HepG2 (cell line): Measurements from ENCODE around the gene SHPK. TPM values are rescaled to one million over a fixed set of nuclear protein-coding genes. Genes with fewer than 3 reads are reported as not detected.

Experiments used
- CAMTA2 ChIP-seq: sonication (generic); formaldehyde crosslinking; IDR thresholded peaks from 2 replicates; pipeline ENCODE4 v1.4.0; 2020; ENCODE audit warnings: mild to moderate bottlenecking, missing genetic modification reagents, borderline replicate concordance
- CCDC6 ChIP-seq: sonication (generic); formaldehyde crosslinking; IDR thresholded peaks from 2 replicates; pipeline ENCODE4 v1.8.1; 2022; ENCODE audit warnings: mild to moderate bottlenecking, missing genetic modification reagents, moderate library complexity
- GRHL1 ChIP-seq: sonication (generic); formaldehyde crosslinking; conservative IDR thresholded peaks from 2 replicates; pipeline ENCODE4 v1.8.0; 2022; ENCODE audit warnings: missing genetic modification reagents
- HNF4A ChIP-seq: sonication (generic); formaldehyde crosslinking; IDR thresholded peaks from 2 replicates; pipeline ENCODE4 v1.4.0; 2020; ENCODE audit warnings: missing genetic modification reagents
- NAIF1 ChIP-seq: sonication (generic); formaldehyde crosslinking; IDR thresholded peaks from 2 replicates; pipeline ENCODE4 v1.5.0; 2020; ENCODE audit warnings: mild to moderate bottlenecking, missing genetic modification reagents, borderline replicate concordance
- NR2F1 ChIP-seq, 2 experiments: fragments of 450-650 bp in 1 of 2; formaldehyde crosslinking in 1 of 2; IDR thresholded peaks; 2 replicates each; pipeline versions ENCODE4 v1.5.0 to v1.6.1; 2016 to 2020; ENCODE audit warnings: mild to moderate bottlenecking in 1 of 2, missing compliant biosample characterization in 1 of 2, missing genetic modification reagents in 1 of 2, moderate library complexity in 1 of 2
- PATZ1 ChIP-seq: sonication (generic); formaldehyde crosslinking; IDR thresholded peaks from 2 replicates; pipeline ENCODE4 v1.4.0; 2020; ENCODE audit warnings: missing genetic modification reagents
- PHF5A ChIP-seq: IDR thresholded peaks from one replicate; pipeline ENCODE4 v1.6.1; 2018; ENCODE audit warnings: low read depth, missing genetic modification reagents; ENCODE audit not compliant: unreplicated experiment
- REXO4 ChIP-seq: sonication (generic); formaldehyde crosslinking; IDR thresholded peaks from 2 replicates; pipeline ENCODE4 v1.8.0; 2022; ENCODE audit warnings: missing genetic modification reagents, mild to moderate bottlenecking, borderline replicate concordance
- TBP ChIP-seq: sonication (generic); formaldehyde crosslinking; IDR thresholded peaks from 2 replicates; pipeline ENCODE4 v1.5.0; 2020; ENCODE audit warnings: missing genetic modification reagents
- THAP11 ChIP-seq: IDR thresholded peaks from 2 replicates; pipeline ENCODE4 v1.6.1; 2016; ENCODE audit warnings: missing biosample characterization, missing genetic modification reagents
- ZIK1 ChIP-seq: sonication (generic); formaldehyde crosslinking; IDR thresholded peaks from 2 replicates; pipeline ENCODE4 v1.5.0; 2020; ENCODE audit warnings: mild to moderate bottlenecking, low read depth, missing genetic modification reagents, borderline replicate concordance
- ZNF235 ChIP-seq: sonication (generic); formaldehyde crosslinking; IDR thresholded peaks from 2 replicates; pipeline ENCODE4 v1.8.1; 2023; ENCODE audit warnings: mild to moderate bottlenecking, missing genetic modification reagents, borderline replicate concordance
- ZNF33A ChIP-seq: sonication (generic); formaldehyde crosslinking; IDR thresholded peaks from 2 replicates; pipeline ENCODE4 v1.5.1; 2020; ENCODE audit warnings: missing genetic modification reagents, mild to moderate bottlenecking, moderate library complexity, borderline replicate concordance
- ZNF691 ChIP-seq: sonication (generic); formaldehyde crosslinking; IDR thresholded peaks from 2 replicates; pipeline ENCODE4 v1.4.0; 2020; ENCODE audit warnings: missing genetic modification reagents, low read depth, mild to moderate bottlenecking, borderline replicate concordance
- ZNF782 ChIP-seq: sonication (generic); formaldehyde crosslinking; IDR thresholded peaks from 2 replicates; pipeline ENCODE4 v1.4.0; 2020; ENCODE audit warnings: missing genetic modification reagents, mild to moderate bottlenecking, borderline replicate concordance
- polyA plus RNA-seq, 8 experiments: library from polyadenylated mRNA; depleted of rRNA in 3 of 8; stranded (reverse) in 7 of 8; unstranded in 1 of 8; fragments of >200 nt; fragmentation: Illumina TruSeq in 4 of 8; extraction: Trizol in 4 of 8; gene quantifications; 2 replicates each; pipeline versions ENCODE4 v1.2.1 to v1.2.3, GENCODE V29; 2011 to 2016; ENCODE audit warnings: low read depth in 4 of 8, missing spikeins in 1 of 8, mixed read lengths in 1 of 8; ENCODE audit not compliant: insufficient read depth in 1 of 8
- total RNA-seq, 5 experiments: library from RNA; depleted of rRNA; stranded (reverse); fragments of >200 nt; fragmentation: Illumina TruSeq; extraction: Trizol; gene quantifications; 2 replicates each; pipeline ENCODE4 v1.2.3, GENCODE V29; 2016; ENCODE audit warnings: low read depth in 1 of 5
- TF ChIP-seq, protein P1 (sequence below): sonication (generic); formaldehyde crosslinking; IDR thresholded peaks from 2 replicates; pipeline ENCODE4 v1.5.0; 2020; ENCODE audit warnings: mild to moderate bottlenecking, missing genetic modification reagents, borderline replicate concordance
- TF ChIP-seq, protein P2 (sequence below): sonication (generic); formaldehyde crosslinking; IDR thresholded peaks from 2 replicates; pipeline ENCODE4 v1.4.0; 2020; ENCODE audit warnings: missing genetic modification reagents

The SHPK gene
- total and polyA plus RNA-seq, 2 of the 13 experiments (the other 11 are each of a cell fraction or from before 2014, with no cell fraction given), result 16.2 to 30.9 TPM

- TF ChIP-seq ZNF782 (CRISPR knock-in tag) (no peak), TBP (CRISPR knock-in tag) (no peak), ZNF33A (CRISPR knock-in tag) (no peak), PATZ1 (no peak), GRHL1 (no peak), PHF5A (CRISPR knock-in tag) (no peak), THAP11 (CRISPR knock-in tag) (peak; percentile 78), HNF4A (CRISPR knock-in tag) (peak; percentile 43), NAIF1 (CRISPR knock-in tag) (no peak), ZNF691 (no peak), CCDC6 (CRISPR knock-in tag) (no peak), NR2F1 (CRISPR knock-in tag; IDR thresholded peaks at IDR 0.05) (no peak), REXO4 (CRISPR knock-in tag) (no peak), ZNF235 (no peak), ZIK1 (CRISPR knock-in tag) (no peak), CAMTA2 (CRISPR knock-in tag) (no peak)
- TF ChIP-seq, protein P1, sequence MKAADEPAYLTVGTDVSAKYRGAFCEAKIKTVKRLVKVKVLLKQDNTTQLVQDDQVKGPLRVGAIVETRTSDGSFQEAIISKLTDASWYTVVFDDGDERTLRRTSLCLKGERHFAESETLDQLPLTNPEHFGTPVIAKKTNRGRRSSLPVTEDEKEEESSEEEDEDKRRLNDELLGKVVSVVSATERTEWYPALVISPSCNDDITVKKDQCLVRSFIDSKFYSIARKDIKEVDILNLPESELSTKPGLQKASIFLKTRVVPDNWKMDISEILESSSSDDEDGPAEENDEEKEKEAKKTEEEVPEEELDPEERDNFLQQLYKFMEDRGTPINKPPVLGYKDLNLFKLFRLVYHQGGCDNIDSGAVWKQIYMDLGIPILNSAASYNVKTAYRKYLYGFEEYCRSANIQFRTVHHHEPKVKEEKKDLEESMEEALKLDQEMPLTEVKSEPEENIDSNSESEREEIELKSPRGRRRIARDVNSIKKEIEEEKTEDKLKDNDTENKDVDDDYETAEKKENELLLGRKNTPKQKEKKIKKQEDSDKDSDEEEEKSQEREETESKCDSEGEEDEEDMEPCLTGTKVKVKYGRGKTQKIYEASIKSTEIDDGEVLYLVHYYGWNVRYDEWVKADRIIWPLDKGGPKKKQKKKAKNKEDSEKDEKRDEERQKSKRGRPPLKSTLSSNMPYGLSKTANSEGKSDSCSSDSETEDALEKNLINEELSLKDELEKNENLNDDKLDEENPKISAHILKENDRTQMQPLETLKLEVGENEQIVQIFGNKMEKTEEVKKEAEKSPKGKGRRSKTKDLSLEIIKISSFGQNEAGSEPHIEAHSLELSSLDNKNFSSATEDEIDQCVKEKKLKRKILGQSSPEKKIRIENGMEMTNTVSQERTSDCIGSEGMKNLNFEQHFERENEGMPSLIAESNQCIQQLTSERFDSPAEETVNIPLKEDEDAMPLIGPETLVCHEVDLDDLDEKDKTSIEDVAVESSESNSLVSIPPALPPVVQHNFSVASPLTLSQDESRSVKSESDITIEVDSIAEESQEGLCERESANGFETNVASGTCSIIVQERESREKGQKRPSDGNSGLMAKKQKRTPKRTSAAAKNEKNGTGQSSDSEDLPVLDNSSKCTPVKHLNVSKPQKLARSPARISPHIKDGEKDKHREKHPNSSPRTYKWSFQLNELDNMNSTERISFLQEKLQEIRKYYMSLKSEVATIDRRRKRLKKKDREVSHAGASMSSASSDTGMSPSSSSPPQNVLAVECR (CRISPR knock-in tag), result peak; percentile 54; the same call in 1 of the 2 replicates
- TF ChIP-seq, protein P2, sequence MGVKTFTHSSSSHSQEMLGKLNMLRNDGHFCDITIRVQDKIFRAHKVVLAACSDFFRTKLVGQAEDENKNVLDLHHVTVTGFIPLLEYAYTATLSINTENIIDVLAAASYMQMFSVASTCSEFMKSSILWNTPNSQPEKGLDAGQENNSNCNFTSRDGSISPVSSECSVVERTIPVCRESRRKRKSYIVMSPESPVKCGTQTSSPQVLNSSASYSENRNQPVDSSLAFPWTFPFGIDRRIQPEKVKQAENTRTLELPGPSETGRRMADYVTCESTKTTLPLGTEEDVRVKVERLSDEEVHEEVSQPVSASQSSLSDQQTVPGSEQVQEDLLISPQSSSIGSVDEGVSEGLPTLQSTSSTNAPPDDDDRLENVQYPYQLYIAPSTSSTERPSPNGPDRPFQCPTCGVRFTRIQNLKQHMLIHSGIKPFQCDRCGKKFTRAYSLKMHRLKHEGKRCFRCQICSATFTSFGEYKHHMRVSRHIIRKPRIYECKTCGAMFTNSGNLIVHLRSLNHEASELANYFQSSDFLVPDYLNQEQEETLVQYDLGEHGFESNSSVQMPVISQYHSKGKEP (CRISPR knock-in tag), result no peak
Measured at GRCh38 chr17:3641717-3642486, 5.9 kb upstream of the SHPK start (continued).
